Measurements from ENCODE around the gene OSBPL8.

GRCh38 chr12:76383988-76384387, 175.6 kb downstream of the OSBPL8 start:
- no peak for TF ChIP-seq CTCF (conservative IDR thresholded peaks at IDR 0.05 in 1 of 2, IDR thresholded peaks at IDR 0.05 in 1 of 2; ENCODE audit: low read depth in 1 of 2, low read length in 2 of 2)
- TF ChIP-seq EZH2 (IDR thresholded peaks at IDR 0.05; ENCODE audit: low read length, missing control alignments) = no peak
